ENCODE data around the gene LRRTM4. TPM values are rescaled to one million over a fixed set of nuclear protein-coding genes. Genes with fewer than 3 reads are reported as not detected.

LRRTM4 gene
- total RNA-seq, 1 donor: 0.18 TPM

DNA sequence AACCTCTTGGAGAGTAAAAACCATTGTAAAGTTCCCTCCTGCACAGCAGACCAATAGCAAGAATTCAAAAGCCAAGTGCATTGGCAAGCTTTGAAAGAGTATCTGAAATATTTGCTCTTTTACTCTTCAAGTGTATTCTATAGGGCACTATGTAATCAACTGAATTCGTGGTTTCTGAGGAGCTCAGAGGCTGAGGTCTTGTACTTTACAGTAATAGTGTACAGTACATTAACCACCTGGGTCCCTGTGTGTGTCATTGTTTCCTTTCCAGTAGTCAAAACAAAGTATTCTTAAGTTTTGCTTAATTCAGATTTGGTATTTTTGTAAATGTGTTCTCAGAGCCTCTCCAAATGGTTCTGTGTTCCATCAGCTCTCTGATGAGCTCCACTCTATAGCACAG lies 769.7 kb downstream of the LRRTM4 start:
- no peak for DNase-seq (ENCODE audit: low read depth)
- no peak overlapping the region for H3K4me3 ChIP-seq (ENCODE audit: low read depth, low read length)
- TF ChIP-seq, protein P1, sequence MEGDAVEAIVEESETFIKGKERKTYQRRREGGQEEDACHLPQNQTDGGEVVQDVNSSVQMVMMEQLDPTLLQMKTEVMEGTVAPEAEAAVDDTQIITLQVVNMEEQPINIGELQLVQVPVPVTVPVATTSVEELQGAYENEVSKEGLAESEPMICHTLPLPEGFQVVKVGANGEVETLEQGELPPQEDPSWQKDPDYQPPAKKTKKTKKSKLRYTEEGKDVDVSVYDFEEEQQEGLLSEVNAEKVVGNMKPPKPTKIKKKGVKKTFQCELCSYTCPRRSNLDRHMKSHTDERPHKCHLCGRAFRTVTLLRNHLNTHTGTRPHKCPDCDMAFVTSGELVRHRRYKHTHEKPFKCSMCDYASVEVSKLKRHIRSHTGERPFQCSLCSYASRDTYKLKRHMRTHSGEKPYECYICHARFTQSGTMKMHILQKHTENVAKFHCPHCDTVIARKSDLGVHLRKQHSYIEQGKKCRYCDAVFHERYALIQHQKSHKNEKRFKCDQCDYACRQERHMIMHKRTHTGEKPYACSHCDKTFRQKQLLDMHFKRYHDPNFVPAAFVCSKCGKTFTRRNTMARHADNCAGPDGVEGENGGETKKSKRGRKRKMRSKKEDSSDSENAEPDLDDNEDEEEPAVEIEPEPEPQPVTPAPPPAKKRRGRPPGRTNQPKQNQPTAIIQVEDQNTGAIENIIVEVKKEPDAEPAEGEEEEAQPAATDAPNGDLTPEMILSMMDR (IDR thresholded peaks at IDR 0.05; ENCODE audit: insufficient read depth, low read length): no peak

DNA sequence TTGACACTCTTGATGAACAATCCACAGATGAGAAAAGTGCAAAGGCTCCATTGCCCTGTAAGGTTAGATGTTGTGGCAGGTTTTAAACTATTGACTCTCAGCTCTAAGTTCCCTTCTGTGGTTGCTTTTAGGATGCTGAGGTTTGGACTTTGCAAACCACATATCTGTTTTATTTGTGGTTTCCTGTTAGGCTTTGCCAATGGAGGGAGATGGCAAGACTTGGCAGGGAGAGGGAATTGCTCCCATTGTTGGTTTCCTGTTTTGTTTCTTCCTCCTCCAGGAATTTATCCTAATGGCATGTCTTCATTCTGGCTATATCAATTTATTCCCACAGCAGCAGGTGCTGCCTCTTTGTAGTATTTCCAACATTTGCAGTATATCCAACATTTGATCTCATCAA lies 772.3 kb downstream of the LRRTM4 start:
- no peak overlapping the region for H3K4me3 ChIP-seq (ENCODE audit: low read depth, low read length)
- TF ChIP-seq, protein P1 (IDR thresholded peaks at IDR 0.05; ENCODE audit: insufficient read depth, low read length): no peak
- DNase-seq (ENCODE audit: low read depth): no peak

DNA sequence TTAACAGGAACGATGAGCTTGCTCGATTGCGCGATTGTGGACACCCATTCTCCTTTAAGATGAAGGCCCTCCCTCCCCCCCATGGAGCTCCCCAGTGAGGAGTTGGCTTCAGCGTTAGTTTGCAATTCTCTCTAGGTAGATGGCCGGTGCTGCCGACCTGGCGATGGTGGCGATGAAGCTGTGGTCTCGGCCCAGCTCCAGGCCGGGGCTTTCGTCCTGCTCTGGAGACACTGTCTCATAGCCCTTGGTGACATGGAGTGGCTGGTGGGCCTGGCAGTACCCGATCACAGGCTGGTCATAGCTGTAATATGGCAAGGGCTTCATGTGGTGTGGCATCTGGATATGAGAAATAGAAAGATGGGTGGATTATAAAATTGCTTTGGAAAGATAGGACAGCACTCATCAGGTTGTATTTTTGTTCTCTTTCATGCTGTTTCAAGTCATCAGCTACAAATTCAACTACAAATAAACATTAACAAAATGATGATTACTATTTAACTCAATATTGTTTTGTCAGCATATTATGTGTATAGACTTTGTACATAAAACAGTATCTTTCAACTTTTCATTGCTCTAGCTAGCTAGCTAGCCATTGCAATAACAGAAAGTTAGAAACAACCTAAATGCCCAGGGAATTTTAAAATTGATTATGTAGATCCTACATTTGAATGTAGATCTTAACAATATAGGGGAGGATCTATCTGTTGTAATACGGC lies 773.4 kb downstream of the LRRTM4 start:
- TF ChIP-seq, protein P1 (IDR thresholded peaks at IDR 0.05; ENCODE audit: insufficient read depth, low read length): no peak
- DNase-seq (ENCODE audit: low read depth): no peak
- H3K4me3 ChIP-seq (ENCODE audit: low read depth, low read length): no peak overlapping the region

- TF ChIP-seq, protein P1 (IDR thresholded peaks at IDR 0.05; ENCODE audit: insufficient read depth, low read length): no peak
Observed at GRCh38 chr2:76745605-76746004, 776.6 kb downstream of the LRRTM4 start.

DNA sequence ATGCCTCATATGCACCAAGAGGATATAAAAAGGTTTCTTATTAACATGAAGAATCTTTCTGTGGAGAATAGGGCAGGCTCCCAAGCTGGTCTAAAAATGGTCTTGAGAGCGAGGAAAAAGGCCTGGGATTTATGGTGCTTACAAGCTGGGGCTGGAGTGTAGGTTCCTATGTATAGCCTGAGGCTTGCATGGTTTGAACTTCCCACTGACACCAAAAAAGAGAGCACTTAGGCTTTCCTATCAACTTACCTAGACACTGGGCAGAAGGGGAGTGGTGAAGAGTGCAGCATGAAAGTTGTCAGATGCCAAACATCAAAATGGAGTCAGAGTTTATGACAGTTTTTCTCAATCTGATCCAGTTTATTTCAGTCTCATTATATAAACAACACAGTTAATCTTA lies 784.6 kb downstream of the LRRTM4 start:
- TF ChIP-seq, protein P1 (IDR thresholded peaks at IDR 0.05; ENCODE audit: insufficient read depth, low read length): no peak
- no peak overlapping the region for H3K4me3 ChIP-seq (ENCODE audit: low read depth, low read length)
- no peak for DNase-seq (ENCODE audit: low read depth)

More at GRCh38 chr2:76745605-76746004, 776.6 kb downstream of the LRRTM4 start:
- H3K4me3 ChIP-seq (ENCODE audit: low read depth, low read length): no peak overlapping the region
- no peak for DNase-seq (ENCODE audit: low read depth)

DNA sequence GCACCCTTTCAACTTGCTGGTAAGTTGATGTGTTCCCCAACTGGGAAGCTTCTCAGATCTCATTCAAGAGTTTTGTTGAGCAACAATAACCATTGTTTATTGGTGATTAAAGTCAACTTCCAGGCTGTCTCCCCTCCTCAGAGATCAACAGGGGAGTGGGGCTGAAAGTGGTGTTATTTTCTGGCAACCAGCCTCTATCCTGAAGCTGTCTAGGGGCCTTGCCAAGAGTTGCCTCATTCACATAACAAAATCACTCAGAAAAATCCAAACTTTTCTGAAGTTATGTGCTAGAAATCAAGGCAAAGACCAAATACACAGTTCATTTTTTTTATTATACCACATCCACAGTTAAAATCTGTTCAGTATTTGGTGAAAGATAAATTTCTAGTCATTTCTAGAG lies 788.4 kb downstream of the LRRTM4 start:
- no peak overlapping the region for H3K4me3 ChIP-seq (ENCODE audit: low read depth, low read length)
- TF ChIP-seq, protein P1 (IDR thresholded peaks at IDR 0.05; ENCODE audit: insufficient read depth, low read length): no peak
- DNase-seq (ENCODE audit: low read depth): no peak

DNA sequence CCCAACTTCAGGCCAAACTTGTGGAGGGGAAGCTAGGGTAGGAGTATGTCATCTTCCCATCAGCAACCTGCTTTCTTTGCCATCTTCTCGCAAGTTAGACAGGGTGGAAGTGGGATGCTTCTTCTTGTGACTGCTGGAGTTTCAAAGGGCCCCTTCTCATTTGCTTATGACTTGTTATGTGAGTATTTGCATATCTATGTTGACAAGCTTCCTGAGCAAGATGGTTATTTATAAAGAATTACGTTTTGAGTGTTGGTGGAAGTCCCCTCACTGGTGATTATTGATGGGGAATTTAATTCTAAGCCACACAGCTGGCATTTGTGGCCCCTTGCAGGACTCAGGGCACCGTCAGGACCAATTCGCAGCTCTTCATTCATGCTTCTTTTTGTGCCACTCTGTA lies 791.0 kb downstream of the LRRTM4 start:
- no peak for DNase-seq (ENCODE audit: low read depth)
- TF ChIP-seq, protein P1 (IDR thresholded peaks at IDR 0.05; ENCODE audit: insufficient read depth, low read length): no peak
- no peak overlapping the region for H3K4me3 ChIP-seq (ENCODE audit: low read depth, low read length)

Measured in fibroblast of the aortic adventitia (primary cell).